ENCODE data around the gene REG4.
"Not testable (repeated sequence)": the region's sequence is repeated elsewhere in the genome, so short reads cannot be mapped to it uniquely, and the experiment has no call there.

Gene REG4

GRCh38 chr1:119811387-119811786 is at the start of gene REG4:
Gene REG4, minus strand, starts transcription at chr1:119811460. Its CDS starts 2,691 bp downstream, at chr1:119808769.
- no peaks in the 10 kb centered on the region for H3K4me1 ChIP-seq (ENCODE audit: control insufficient read depth, insufficient read depth, low read length)
- H3K4me3 ChIP-seq (ENCODE audit: low read depth, low read length), result no peak within 1 kb of the TSS
- H3K9ac ChIP-seq (ENCODE audit: low read depth, low read length), result no peak within 1 kb of the TSS
- H3K36me3 ChIP-seq (ENCODE audit: control insufficient read depth, insufficient read depth, low read length), result no peaks in the 10 kb centered on the region
- no peaks in the 10 kb centered on the region for H3K27me3 ChIP-seq (ENCODE audit: control insufficient read depth, insufficient read depth, low read length)
- no peaks in the 10 kb centered on the region for H3K9me3 ChIP-seq (ENCODE audit: control insufficient read depth, insufficient read depth, low read length)

DNA sequence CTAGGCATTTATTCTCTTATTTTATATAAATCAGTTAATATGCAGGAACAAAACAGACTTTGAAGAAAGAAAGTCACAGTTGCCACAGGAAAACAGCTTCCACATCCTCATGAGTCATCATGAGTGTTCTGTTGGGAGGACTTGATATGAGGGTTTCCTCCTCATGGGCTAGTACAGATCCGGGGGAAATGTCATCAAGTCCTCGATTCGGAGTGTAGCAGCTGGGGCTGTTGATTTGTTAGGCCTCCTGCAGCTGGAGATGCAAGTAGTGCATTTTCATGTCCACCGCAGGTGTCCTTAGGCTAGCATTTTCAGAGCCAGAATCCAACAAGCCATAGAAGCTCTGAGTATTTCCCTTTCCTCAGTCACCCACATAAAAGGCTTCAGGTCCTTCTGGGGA is 48.4 kb upstream of the REG4 start:
- Histone ChIP-seq H3K4me1 (ENCODE audit: control insufficient read depth, insufficient read depth, low read length) (no peaks in the 10 kb centered on the region), H3K27me3 (ENCODE audit: control insufficient read depth, insufficient read depth, low read length) (no peaks in the 10 kb centered on the region), H3K9ac (ENCODE audit: low read depth, low read length) (no peak overlapping the region), H3K9me3 (ENCODE audit: control insufficient read depth, insufficient read depth, low read length) (no peaks in the 10 kb centered on the region), H3K36me3 (ENCODE audit: control insufficient read depth, insufficient read depth, low read length) (no peaks in the 10 kb centered on the region), H3K4me3 (ENCODE audit: low read depth, low read length) (no peak overlapping the region)

DNA sequence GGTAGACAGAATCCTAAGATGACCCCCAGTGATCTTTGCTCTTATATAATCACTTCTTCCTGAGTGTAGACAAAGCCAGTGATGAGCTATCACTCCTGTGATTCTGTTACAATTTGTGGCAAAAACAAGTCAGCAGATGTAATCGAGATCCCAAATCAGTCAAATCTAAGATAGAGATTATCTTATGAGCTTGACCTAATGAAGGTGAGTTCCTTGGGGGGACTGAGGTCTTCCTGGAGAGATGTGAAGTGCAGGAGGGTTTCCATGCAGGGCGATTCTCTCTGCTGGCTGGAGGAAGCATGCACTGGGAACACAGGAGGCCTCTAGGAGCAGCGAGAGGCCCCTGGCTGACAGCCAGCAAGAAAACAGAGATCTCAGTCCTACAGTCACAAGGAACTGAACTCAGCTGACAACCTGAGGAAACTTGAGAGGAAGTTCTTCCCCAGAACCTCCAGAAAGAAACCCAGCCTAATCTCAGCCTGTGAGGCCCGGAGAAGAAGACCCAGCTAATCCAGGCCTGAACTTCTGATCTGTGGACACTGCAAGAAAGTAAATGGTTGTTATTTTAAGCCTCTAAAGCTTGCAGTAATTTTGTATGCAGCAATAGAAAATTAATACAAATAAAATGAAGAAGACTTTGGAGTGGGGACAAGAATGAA is 47.4 kb upstream of the REG4 start:
- not testable (repeated sequence) for H3K4me1 ChIP-seq (ENCODE audit: control insufficient read depth, insufficient read depth, low read length); H3K36me3 ChIP-seq (ENCODE audit: control insufficient read depth, insufficient read depth, low read length); H3K9me3 ChIP-seq (ENCODE audit: control insufficient read depth, insufficient read depth, low read length); H3K9ac ChIP-seq (ENCODE audit: low read depth, low read length); H3K27me3 ChIP-seq (ENCODE audit: control insufficient read depth, insufficient read depth, low read length); H3K4me3 ChIP-seq (ENCODE audit: low read depth, low read length)

DNA sequence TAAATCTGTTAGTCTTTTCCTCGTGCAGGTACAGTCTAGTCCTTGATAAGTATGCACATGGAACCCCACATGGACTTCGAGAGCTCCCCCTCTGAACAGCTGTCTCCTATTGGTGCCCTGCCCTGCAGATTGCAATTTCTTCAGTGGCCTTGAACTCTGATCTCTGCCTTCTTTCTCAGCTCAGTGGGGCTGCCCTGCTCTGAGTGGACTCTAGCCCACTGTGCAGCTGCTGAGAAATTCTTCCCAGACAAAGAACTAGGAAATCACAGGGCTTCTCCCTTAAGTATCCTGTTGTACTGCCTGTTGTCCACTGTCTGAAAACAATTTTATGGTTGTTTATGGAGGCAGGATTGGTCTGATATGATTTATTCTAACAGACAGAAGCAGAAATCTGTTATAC is 46.9 kb upstream of the REG4 start:
- H3K27me3 ChIP-seq (ENCODE audit: control insufficient read depth, insufficient read depth, low read length), result no peaks in the 10 kb centered on the region
- H3K9ac ChIP-seq (ENCODE audit: low read depth, low read length), result no peak overlapping the region

DNA sequence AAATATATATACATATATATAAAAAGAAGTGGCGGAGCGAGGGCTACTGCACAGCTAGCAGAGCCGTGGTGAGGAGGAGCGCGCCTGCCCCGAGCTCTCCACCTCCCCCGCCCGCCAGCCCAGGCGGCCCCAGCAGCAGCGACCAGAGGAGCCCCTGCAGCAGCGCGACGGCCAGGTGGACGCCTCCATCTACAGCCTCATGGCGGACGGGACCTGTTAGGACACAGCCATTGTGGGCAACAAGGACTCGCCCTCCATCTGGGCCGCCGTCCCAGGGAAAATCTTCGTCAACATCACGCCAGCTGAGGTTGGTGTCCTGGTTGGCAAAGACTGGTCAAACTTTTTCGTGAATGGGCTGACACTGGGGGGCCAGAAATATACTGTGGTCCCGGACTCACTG is 41.9 kb upstream of the REG4 start:
- H3K4me3 ChIP-seq (ENCODE audit: low read depth, low read length), result no peak overlapping the region
- no peaks in the 10 kb centered on the region for H3K36me3 ChIP-seq (ENCODE audit: control insufficient read depth, insufficient read depth, low read length)
- H3K9ac ChIP-seq (ENCODE audit: low read depth, low read length), result no peak overlapping the region
- no peaks in the 10 kb centered on the region for H3K9me3 ChIP-seq (ENCODE audit: control insufficient read depth, insufficient read depth, low read length)
- H3K4me1 ChIP-seq (ENCODE audit: control insufficient read depth, insufficient read depth, low read length), result no peaks in the 10 kb centered on the region
- no peaks in the 10 kb centered on the region for H3K27me3 ChIP-seq (ENCODE audit: control insufficient read depth, insufficient read depth, low read length)

More for the DNA sequence above, 46.9 kb upstream of the REG4 start:
- H3K9me3 ChIP-seq (ENCODE audit: control insufficient read depth, insufficient read depth, low read length), result no peaks in the 10 kb centered on the region
- no peaks in the 10 kb centered on the region for H3K4me1 ChIP-seq (ENCODE audit: control insufficient read depth, insufficient read depth, low read length)
- H3K36me3 ChIP-seq (ENCODE audit: control insufficient read depth, insufficient read depth, low read length), result no peaks in the 10 kb centered on the region
- H3K4me3 ChIP-seq (ENCODE audit: low read depth, low read length), result no peak overlapping the region

DNA sequence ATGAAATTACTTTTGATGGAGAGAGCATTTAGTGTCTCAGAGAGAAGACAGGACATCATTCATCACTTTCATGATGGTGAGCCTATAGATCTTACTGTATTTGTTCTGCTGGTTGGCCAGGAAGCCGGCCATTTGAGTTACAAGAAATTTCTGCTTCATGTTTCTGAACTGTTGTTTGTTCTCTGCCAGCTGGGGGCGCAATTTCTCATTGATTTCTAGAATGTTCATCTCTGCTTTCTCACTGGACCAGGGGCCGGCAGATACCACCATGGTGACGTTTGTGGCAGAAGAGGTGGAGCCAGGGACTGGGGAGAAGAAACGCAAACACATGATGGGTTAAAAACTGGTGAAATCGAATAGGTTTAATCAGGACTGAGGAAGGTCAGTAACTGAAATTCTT is 32.9 kb upstream of the REG4 start:
- H3K27me3 ChIP-seq (ENCODE audit: control insufficient read depth, insufficient read depth, low read length); H3K9ac ChIP-seq (ENCODE audit: low read depth, low read length); H3K4me3 ChIP-seq (ENCODE audit: low read depth, low read length); H3K9me3 ChIP-seq (ENCODE audit: control insufficient read depth, insufficient read depth, low read length); H3K36me3 ChIP-seq (ENCODE audit: control insufficient read depth, insufficient read depth, low read length); H3K4me1 ChIP-seq (ENCODE audit: control insufficient read depth, insufficient read depth, low read length): not testable (repeated sequence)

GRCh38 chr1:119841306-119841705 is 30.0 kb upstream of the REG4 start:
- H3K9ac ChIP-seq (ENCODE audit: low read depth, low read length), result no peak overlapping the region
- no peaks in the 10 kb centered on the region for H3K27me3 ChIP-seq (ENCODE audit: control insufficient read depth, insufficient read depth, low read length)
- H3K36me3 ChIP-seq (ENCODE audit: control insufficient read depth, insufficient read depth, low read length), result no peaks in the 10 kb centered on the region
- no peaks in the 10 kb centered on the region for H3K4me1 ChIP-seq (ENCODE audit: control insufficient read depth, insufficient read depth, low read length)
- no peaks in the 10 kb centered on the region for H3K9me3 ChIP-seq (ENCODE audit: control insufficient read depth, insufficient read depth, low read length)
- no peak overlapping the region for H3K4me3 ChIP-seq (ENCODE audit: low read depth, low read length)

DNA sequence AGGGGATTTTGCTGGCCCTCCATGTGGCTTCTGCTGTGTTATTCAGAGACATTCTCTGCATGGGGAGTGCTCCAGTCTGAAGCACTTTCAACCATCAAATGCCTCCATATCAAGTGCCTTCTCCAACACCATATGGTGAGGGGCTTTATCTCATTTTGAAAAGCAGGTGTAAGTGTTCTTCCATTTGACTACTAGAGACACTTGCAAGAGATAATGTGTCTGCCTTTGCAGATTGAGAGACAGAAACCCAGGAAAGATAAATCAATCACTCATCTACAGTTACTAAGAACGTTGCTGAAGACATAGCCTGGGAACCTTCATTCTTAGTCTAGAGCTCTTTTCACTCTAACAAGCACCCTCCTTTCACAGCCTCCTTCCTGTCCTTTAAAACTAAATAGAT is 29.5 kb upstream of the REG4 start:
- Histone ChIP-seq H3K9ac (ENCODE audit: low read depth, low read length) (no peak overlapping the region), H3K4me3 (ENCODE audit: low read depth, low read length) (no peak overlapping the region), H3K27me3 (ENCODE audit: control insufficient read depth, insufficient read depth, low read length) (no peaks in the 10 kb centered on the region), H3K9me3 (ENCODE audit: control insufficient read depth, insufficient read depth, low read length) (no peaks in the 10 kb centered on the region), H3K4me1 (ENCODE audit: control insufficient read depth, insufficient read depth, low read length) (no peaks in the 10 kb centered on the region), H3K36me3 (ENCODE audit: control insufficient read depth, insufficient read depth, low read length) (no peaks in the 10 kb centered on the region)

- H3K9ac ChIP-seq (ENCODE audit: low read depth, low read length), result no peak overlapping the region
- no peaks in the 10 kb centered on the region for H3K9me3 ChIP-seq (ENCODE audit: control insufficient read depth, insufficient read depth, low read length)
- H3K27me3 ChIP-seq (ENCODE audit: control insufficient read depth, insufficient read depth, low read length), result no peaks in the 10 kb centered on the region
- H3K4me1 ChIP-seq (ENCODE audit: control insufficient read depth, insufficient read depth, low read length), result no peaks in the 10 kb centered on the region
- H3K36me3 ChIP-seq (ENCODE audit: control insufficient read depth, insufficient read depth, low read length), result no peaks in the 10 kb centered on the region
- no peak overlapping the region for H3K4me3 ChIP-seq (ENCODE audit: low read depth, low read length)
Measured at GRCh38 chr1:119838236-119838635, 27.0 kb upstream of the REG4 start.

DNA sequence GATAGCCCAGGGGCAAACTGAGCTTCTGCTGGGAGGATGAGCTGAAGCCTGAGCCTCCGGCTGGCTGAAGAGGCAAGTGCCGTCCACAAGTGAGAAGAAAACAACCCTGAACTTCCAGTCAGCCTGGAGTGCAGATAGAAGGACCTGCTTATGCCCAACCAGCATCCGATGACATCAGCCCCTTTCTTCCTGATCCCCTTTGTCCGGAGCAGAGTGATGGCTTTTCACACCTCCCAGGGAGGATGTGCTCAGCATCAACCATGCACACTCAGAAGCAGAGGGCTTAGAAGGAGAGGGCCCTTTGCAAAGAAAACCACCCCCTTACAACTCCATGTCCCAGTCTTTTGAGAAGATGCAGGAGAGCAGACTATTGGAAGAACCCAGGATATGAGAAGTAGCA is 23.7 kb upstream of the REG4 start:
- H3K4me3 ChIP-seq (ENCODE audit: low read depth, low read length), result no peak overlapping the region
- H3K27me3 ChIP-seq (ENCODE audit: control insufficient read depth, insufficient read depth, low read length), result no peaks in the 10 kb centered on the region
- no peak overlapping the region for H3K9ac ChIP-seq (ENCODE audit: low read depth, low read length)
- no peaks in the 10 kb centered on the region for H3K36me3 ChIP-seq (ENCODE audit: control insufficient read depth, insufficient read depth, low read length)
- H3K4me1 ChIP-seq (ENCODE audit: control insufficient read depth, insufficient read depth, low read length), result no peaks in the 10 kb centered on the region
- no peaks in the 10 kb centered on the region for H3K9me3 ChIP-seq (ENCODE audit: control insufficient read depth, insufficient read depth, low read length)

GRCh38 chr1:119831027-119831426 is 19.8 kb upstream of the REG4 start:
- H3K9ac ChIP-seq (ENCODE audit: low read depth, low read length), result no peak overlapping the region
- H3K36me3 ChIP-seq (ENCODE audit: control insufficient read depth, insufficient read depth, low read length), result no peaks in the 10 kb centered on the region
- H3K4me1 ChIP-seq (ENCODE audit: control insufficient read depth, insufficient read depth, low read length), result no peaks in the 10 kb centered on the region
- no peak overlapping the region for H3K4me3 ChIP-seq (ENCODE audit: low read depth, low read length)
- H3K27me3 ChIP-seq (ENCODE audit: control insufficient read depth, insufficient read depth, low read length), result no peaks in the 10 kb centered on the region
- no peaks in the 10 kb centered on the region for H3K9me3 ChIP-seq (ENCODE audit: control insufficient read depth, insufficient read depth, low read length)

GRCh38 chr1:119829625-119830024 is 18.4 kb upstream of the REG4 start:
- H3K4me3 ChIP-seq (ENCODE audit: low read depth, low read length), result no peak overlapping the region
- no peak overlapping the region for H3K9ac ChIP-seq (ENCODE audit: low read depth, low read length)
- H3K36me3 ChIP-seq (ENCODE audit: control insufficient read depth, insufficient read depth, low read length), result no peaks in the 10 kb centered on the region
- H3K9me3 ChIP-seq (ENCODE audit: control insufficient read depth, insufficient read depth, low read length), result no peaks in the 10 kb centered on the region
- no peaks in the 10 kb centered on the region for H3K4me1 ChIP-seq (ENCODE audit: control insufficient read depth, insufficient read depth, low read length)
- H3K27me3 ChIP-seq (ENCODE audit: control insufficient read depth, insufficient read depth, low read length), result no peaks in the 10 kb centered on the region
